HepG2 (cell line): Measurements from ENCODE around the gene FAM222A. TPM values are rescaled to one million over a fixed set of nuclear protein-coding genes. Genes with fewer than 3 reads are reported as not detected.

Experiments
- CEBPB ChIP-seq: IDR thresholded peaks from 2 replicates; pipeline ENCODE4 v1.6.1; 2011; ENCODE audit warnings: low read depth, low read length, improper control_type of control experiment, borderline replicate concordance
- CEBPG ChIP-seq: IDR thresholded peaks from 2 replicates; pipeline ENCODE4 v1.6.1; 2016
- CENPX ChIP-seq: sonication (generic); formaldehyde crosslinking; IDR thresholded peaks from 2 replicates; pipeline ENCODE4 v1.9.0; 2021; ENCODE audit warnings: mild to moderate bottlenecking, missing genetic modification reagents, moderate library complexity
- DNMT1 ChIP-seq: sonication (generic); formaldehyde crosslinking; IDR thresholded peaks from 2 replicates; pipeline ENCODE4 v1.5.1; 2020; ENCODE audit warnings: mild to moderate bottlenecking, missing genetic modification reagents
- GPBP1L1 ChIP-seq: sonication (generic); formaldehyde crosslinking; IDR thresholded peaks from 2 replicates; pipeline ENCODE4 v1.5.0; 2020; ENCODE audit warnings: mild to moderate bottlenecking, missing genetic modification reagents
- HOMEZ ChIP-seq: IDR thresholded peaks from 2 replicates; pipeline ENCODE4 v1.6.1; 2016; ENCODE audit warnings: low read depth
- MAX ChIP-seq: IDR thresholded peaks from 2 replicates; pipeline ENCODE4 v1.6.1; 2012; ENCODE audit warnings: inconsistent platforms
- MLXIP ChIP-seq: sonication (generic); formaldehyde crosslinking; IDR thresholded peaks from 2 replicates; pipeline ENCODE4 v1.9.0; 2021; ENCODE audit warnings: missing genetic modification reagents, borderline replicate concordance
- NCOA2 ChIP-seq: sonication (generic); formaldehyde crosslinking; IDR thresholded peaks from 2 replicates; pipeline ENCODE4 v1.8.0; 2022; ENCODE audit warnings: inconsistent platforms
- TBX2 ChIP-seq: sonication (generic); formaldehyde crosslinking; IDR thresholded peaks from 2 replicates; pipeline ENCODE4 v1.5.0; 2020; ENCODE audit warnings: missing genetic modification reagents, mild to moderate bottlenecking, borderline replicate concordance
- THAP11 ChIP-seq: IDR thresholded peaks from 2 replicates; pipeline ENCODE4 v1.6.1; 2016; ENCODE audit warnings: missing biosample characterization, missing genetic modification reagents
- THRA ChIP-seq: sonication (generic); formaldehyde crosslinking; IDR thresholded peaks from 2 replicates; pipeline ENCODE4 v1.4.0; 2020; ENCODE audit warnings: missing genetic modification reagents, borderline replicate concordance
- XRCC5 ChIP-seq: fragments of 200-400 bp; formaldehyde crosslinking; optimal IDR thresholded peaks from 2 replicates; pipeline ENCODE3; 2017; ENCODE audit warnings: mild to moderate bottlenecking, low read length
- ZBTB7B ChIP-seq: sonication (generic); formaldehyde crosslinking; IDR thresholded peaks from 2 replicates; pipeline ENCODE4 v1.4.0; 2020; ENCODE audit warnings: missing genetic modification reagents
- ZNF207 ChIP-seq: fragments of 450-650 bp; IDR thresholded peaks from 2 replicates; pipeline ENCODE4 v1.6.1; 2016; ENCODE audit warnings: antibody characterized with exemption, borderline replicate concordance
- ZNF230 ChIP-seq: sonication (generic); formaldehyde crosslinking; IDR thresholded peaks from 2 replicates; pipeline ENCODE4 v1.4.0; 2020; ENCODE audit warnings: mild to moderate bottlenecking, missing genetic modification reagents
- ZNF276 ChIP-seq: sonication (generic); formaldehyde crosslinking; IDR thresholded peaks from 2 replicates; pipeline ENCODE4 v1.4.0; 2020; ENCODE audit warnings: mild to moderate bottlenecking, low read depth, missing genetic modification reagents
- ZNF329 ChIP-seq: sonication (generic); formaldehyde crosslinking; IDR thresholded peaks from 2 replicates; pipeline ENCODE4 v1.9.0; 2021; ENCODE audit warnings: low read depth, mild to moderate bottlenecking, missing genetic modification reagents
- ZNF350 ChIP-seq: sonication (generic); formaldehyde crosslinking; IDR thresholded peaks from 2 replicates; pipeline ENCODE4 v1.4.0; 2020; ENCODE audit warnings: mild to moderate bottlenecking, low read depth, missing genetic modification reagents, borderline replicate concordance
- ZZZ3 ChIP-seq: sonication (generic); formaldehyde crosslinking; IDR thresholded peaks from 2 replicates; pipeline ENCODE4 v1.4.0; 2020; ENCODE audit warnings: missing genetic modification reagents, mild to moderate bottlenecking, borderline replicate concordance
- polyA plus RNA-seq, 8 experiments: library from polyadenylated mRNA; depleted of rRNA in 3 of 8; stranded (reverse) in 7 of 8; unstranded in 1 of 8; fragments of >200 nt; fragmentation: Illumina TruSeq in 4 of 8; extraction: Trizol in 4 of 8; gene quantifications; 2 replicates each; pipeline versions ENCODE4 v1.2.1 to v1.2.3, GENCODE V29; 2011 to 2016; ENCODE audit warnings: low read depth in 4 of 8, missing spikeins in 1 of 8, mixed read lengths in 1 of 8; ENCODE audit not compliant: insufficient read depth in 1 of 8
- total RNA-seq, 5 experiments: library from RNA; depleted of rRNA; stranded (reverse); fragments of >200 nt; fragmentation: Illumina TruSeq; extraction: Trizol; gene quantifications; 2 replicates each; pipeline ENCODE4 v1.2.3, GENCODE V29; 2016; ENCODE audit warnings: low read depth in 1 of 5

Gene FAM222A
- total and polyA plus RNA-seq, 2 of the 13 experiments (the other 11 are each of a cell fraction or from before 2014, with no cell fraction given) = 2.7 to 9.6 TPM

GRCh38 chr12:109741970-109742703 lies 28.5 kb downstream of the FAM222A start (continued):
- no peak for TF ChIP-seq ZNF207
- 0 out of 2 replicates have a peak, but pooled peaks have one; percentile 10 for TF ChIP-seq THRA
- TF ChIP-seq ZNF230 (CRISPR knock-in tag) = peak; percentile 32; the same call in 1 of the 2 replicates
- peak; percentile 20; the same call in 1 of the 2 replicates for TF ChIP-seq THAP11
- TF ChIP-seq ZZZ3 (CRISPR knock-in tag) = no peak
- TF ChIP-seq XRCC5 = peak; percentile 44
- 0 out of 2 replicates have a peak, but pooled peaks have one; percentile 23 for TF ChIP-seq HOMEZ (CRISPR knock-in tag)
- TF ChIP-seq TBX2 = peak; percentile 68
- peak; percentile 45; the same call in 1 of the 2 replicates for TF ChIP-seq CEBPG
- no peak for TF ChIP-seq GPBP1L1
- peak; percentile 58; the same call in 1 of the 2 replicates for TF ChIP-seq ZNF350 (CRISPR knock-in tag)
- peak; percentile 80 for TF ChIP-seq MAX
- no peak for TF ChIP-seq DNMT1 (CRISPR knock-in tag)
- no peak for TF ChIP-seq CENPX (CRISPR knock-in tag)
- peak; percentile 52 for TF ChIP-seq CEBPB
- no peak for TF ChIP-seq ZNF329
- peak; percentile 78; the same call in 1 of the 2 replicates for TF ChIP-seq ZBTB7B (CRISPR knock-in tag)
- no peak for TF ChIP-seq MLXIP (CRISPR knock-in tag)
- TF ChIP-seq ZNF276 = no peak
- TF ChIP-seq NCOA2 = peak; percentile 52; the same call in 1 of the 2 replicates
